IMR-90 (cell line): Measurements from ENCODE around the gene EEF1AKMT1. TPM values are rescaled to one million over a fixed set of nuclear protein-coding genes. Genes with fewer than 3 reads are reported as not detected.

Experiments used
- ATAC-seq: fragments of 200-7000 bp; cut with Tn5 transposase; 2 replicates; pipeline ENCODE4 v1.9.1; 2020; ENCODE audit warnings: low read depth, mild to moderate bottlenecking, moderate library complexity
- BruUV-seq: library from RNA; stranded (reverse); fragments of 400-500 nt; replicated peaks from 2 replicates; lab custom pipeline; 2021; lab: Mats Ljungman, UMichigan
- CTCF ChIA-PET: fragments of 300-600 bp; formaldehyde crosslinking; extraction: SDS; loops from one replicate; lab custom pipeline; 2021; ENCODE audit warnings: antibody characterized with exemption; lab: Yijun Ruan, JAX
- POLR2A ChIA-PET: fragments of 300-600 bp; sonication (Branson Sonifier 250); formaldehyde crosslinking; loops from one replicate; lab custom pipeline; 2022; ENCODE audit warnings: antibody characterized with exemption; ENCODE audit not compliant: unreplicated experiment; lab: Charles Lee
- DNase-seq: peaks from one replicate; pipeline ENCODE4 v3.0.0; 2013
- H2AFZ ChIP-seq: replicated peaks from 2 replicates; pipeline ENCODE3; 2013; ENCODE audit warnings: low read length, mild to moderate bottlenecking; ENCODE audit not compliant: poor library complexity
- H2AK5ac ChIP-seq: 2 replicates; pipeline ENCODE4 v1.6.1; 2013; ENCODE audit warnings: low read depth, low read length, inconsistent platforms
- H2AK9ac ChIP-seq: replicated peaks from 2 replicates; pipeline ENCODE3; 2013; ENCODE audit warnings: mild to moderate bottlenecking, low read depth, low read length, moderate library complexity; ENCODE audit not compliant: poor library complexity
- H2BK120ac ChIP-seq: 2 replicates; pipeline ENCODE4 v1.6.1; 2013; ENCODE audit warnings: low read depth, low read length, inconsistent platforms
- H2BK15ac ChIP-seq: 3 replicates; pipeline ENCODE4 v1.6.1; 2013; ENCODE audit warnings: low read depth, low read length, inconsistent platforms
- H2BK20ac ChIP-seq: 2 replicates; pipeline ENCODE4 v1.6.1; 2013; ENCODE audit warnings: low read depth, mild to moderate bottlenecking, inconsistent platforms, low read length, moderate library complexity
- H2BK5ac ChIP-seq: 2 replicates; pipeline ENCODE4 v1.6.1; 2013; ENCODE audit warnings: mild to moderate bottlenecking, low read depth, low read length, inconsistent platforms; ENCODE audit not compliant: poor library complexity, severe bottlenecking
- H3K14ac ChIP-seq: replicated peaks from 2 replicates; pipeline ENCODE4 v1.6.1; 2013; ENCODE audit warnings: low read depth, low read length, inconsistent platforms
- H3K18ac ChIP-seq: 2 replicates; pipeline ENCODE4 v1.6.1; 2013; ENCODE audit warnings: low read depth, low read length, control low read depth
- H3K23ac ChIP-seq: 2 replicates; pipeline ENCODE4 v1.6.1; 2013; ENCODE audit warnings: low read depth, low read length, inconsistent platforms
- H3K27ac ChIP-seq: 2 replicates; pipeline ENCODE4 v1.5.1; 2013; ENCODE audit warnings: mild to moderate bottlenecking, control low read depth, low read length; ENCODE audit not compliant: insufficient read depth
- H3K27me3 ChIP-seq: 2 replicates; pipeline ENCODE4 v1.6.1; 2013; ENCODE audit warnings: low read length; ENCODE audit not compliant: control insufficient read depth, insufficient read depth
- H3K36me3 ChIP-seq: 2 replicates; pipeline ENCODE4 v1.6.1; 2013; ENCODE audit warnings: low read length, mixed read lengths; ENCODE audit not compliant: control insufficient read depth, insufficient read depth
- H3K4ac ChIP-seq: 2 replicates; pipeline ENCODE4 v1.6.1; 2013; ENCODE audit warnings: low read depth, low read length, inconsistent platforms
- H3K4me1 ChIP-seq: 2 replicates; pipeline ENCODE4 v1.6.1; 2013; ENCODE audit warnings: low read length, mixed read lengths; ENCODE audit not compliant: control insufficient read depth, insufficient read depth
- H3K4me2 ChIP-seq: 2 replicates; pipeline ENCODE4 v1.6.1; 2013; ENCODE audit warnings: low read depth, mild to moderate bottlenecking, control low read depth, low read length, moderate library complexity
- H3K4me3 ChIP-seq: 2 replicates; pipeline ENCODE4 v1.5.1; 2013; ENCODE audit warnings: low read depth, mild to moderate bottlenecking, control low read depth, low read length, moderate library complexity; ENCODE audit not compliant: insufficient read depth
- H3K56ac ChIP-seq: 2 replicates; pipeline ENCODE4 v1.6.1; 2013; ENCODE audit warnings: low read length, inconsistent platforms; ENCODE audit not compliant: insufficient read depth; ENCODE audit errors: extremely low read depth
- H3K79me1 ChIP-seq, 2 experiments: 2 replicates each; pipeline ENCODE4 v1.6.1; 2013; ENCODE audit warnings: low read length in 2 of 2, inconsistent platforms in 1 of 2, low read depth in 1 of 2
- H3K9ac ChIP-seq: 2 replicates; pipeline ENCODE4 v1.6.1; 2013; ENCODE audit warnings: low read depth, low read length, control low read depth
- H3K9me1 ChIP-seq: 2 replicates; pipeline ENCODE4 v1.6.1; 2013; ENCODE audit warnings: low read length, inconsistent platforms; ENCODE audit not compliant: insufficient read depth
- H3K9me3 ChIP-seq: 2 replicates; pipeline ENCODE4 v1.6.1; 2013; ENCODE audit warnings: low read length; ENCODE audit not compliant: control insufficient read depth, insufficient read depth
- H4K20me1 ChIP-seq: 2 replicates; pipeline ENCODE4 v1.6.1; 2013; ENCODE audit warnings: low read length, inconsistent platforms; ENCODE audit not compliant: insufficient read depth
- H4K5ac ChIP-seq: 2 replicates; pipeline ENCODE4 v1.6.1; 2013; ENCODE audit warnings: mild to moderate bottlenecking, low read depth, low read length, control low read depth
- H4K8ac ChIP-seq, 2 experiments: 2 replicates each; pipeline ENCODE4 v1.6.1; 2013; ENCODE audit warnings: low read depth in 2 of 2, low read length in 2 of 2, control low read depth in 1 of 2, inconsistent platforms in 1 of 2
- H4K91ac ChIP-seq: 2 replicates; pipeline ENCODE4 v1.6.1; 2013; ENCODE audit warnings: low read depth, low read length, inconsistent platforms; ENCODE audit not compliant: insufficient read depth
- CEBPB ChIP-seq: IDR thresholded peaks from 2 replicates; pipeline ENCODE4 v1.6.1; 2012; ENCODE audit warnings: low read depth, low read length, improper control_type of control experiment
- CHD1 ChIP-seq: IDR thresholded peaks from 2 replicates; pipeline ENCODE4 v1.6.1; 2012; ENCODE audit warnings: low read depth, low read length, improper control_type of control experiment
- CTCF ChIP-seq: conservative IDR thresholded peaks from 2 replicates; pipeline ENCODE4 v1.5.1; 2012; ENCODE audit warnings: mild to moderate bottlenecking, low read depth, low read length, improper control_type of control experiment
- FOS ChIP-seq: fragments of 150-350 bp; IDR thresholded peaks from 2 replicates; pipeline ENCODE4 v1.6.1; 2016; ENCODE audit warnings: low read depth, low read length
- MAFK ChIP-seq: IDR thresholded peaks from 2 replicates; pipeline ENCODE4 v1.6.1; 2012; ENCODE audit warnings: low read depth, low read length, improper control_type of control experiment
- MAZ ChIP-seq: IDR thresholded peaks from 2 replicates; pipeline ENCODE4 v1.6.1; 2012; ENCODE audit warnings: low read depth, mild to moderate bottlenecking, low read length, improper control_type of control experiment, moderate library complexity, borderline replicate concordance
- MXI1 ChIP-seq: IDR thresholded peaks from 2 replicates; pipeline ENCODE4 v1.6.1; 2012; ENCODE audit warnings: low read depth, mild to moderate bottlenecking, low read length, moderate library complexity, borderline replicate concordance
- POLR2A ChIP-seq: IDR thresholded peaks from 2 replicates; pipeline ENCODE4 v1.6.1; 2012; ENCODE audit warnings: mild to moderate bottlenecking, low read depth, low read length
- RAD21 ChIP-seq: IDR thresholded peaks from 2 replicates; pipeline ENCODE4 v1.6.1; 2012; ENCODE audit warnings: low read length, improper control_type of control experiment
- RCOR1 ChIP-seq: IDR thresholded peaks from 2 replicates; pipeline ENCODE4 v1.6.1; 2012; ENCODE audit warnings: mild to moderate bottlenecking, low read length, improper control_type of control experiment; ENCODE audit not compliant: insufficient replicate concordance
- SMC3 ChIP-seq: fragments of 150-350 bp; IDR thresholded peaks from 2 replicates; pipeline ENCODE4 v1.6.1; 2016; ENCODE audit warnings: low read depth, mild to moderate bottlenecking, antibody characterized with exemption, low read length, moderate library complexity
- WGBS, 2 experiments: methylation state at CpG; one replicate each; pipeline versions ENCODE4 v1.1.5 to v1.1.7; 2013; ENCODE audit warnings: missing lambda C conversion rate in 2 of 2; ENCODE audit not compliant: insufficient read length in 1 of 2; ENCODE audit errors: extremely low coverage in 2 of 2; 5-methylcytosine and 5-hydroxymethylcytosine counted together
- dilution Hi-C: fragments of 300-500 bp; cut with HindIII; formaldehyde crosslinking; loops from one replicate; pipeline ENCODE4 v1.14.3; 2018; ENCODE audit warnings: low sequenced_read_pairs; ENCODE audit not compliant: unreplicated experiment
- in situ Hi-C: fragments of 300-500 bp; cut with MboI; formaldehyde crosslinking; loops from 3 replicates; pipeline ENCODE4 v1.14.3; 2019; ENCODE audit warnings: low sequenced_read_pairs, inconsistent platforms, mixed read lengths
- intact Hi-C: fragments of 100-400 bp; cut with micrococcal nuclease; formaldehyde crosslinking; loops from 2 replicates; pipeline ENCODE4 v1.10.0; 2022
- polyA plus RNA-seq, 3 experiments: library from polyadenylated mRNA; depleted of rRNA; stranded (reverse); fragments of >200 nt; gene quantifications; 2 replicates each; pipeline ENCODE4 v1.2.3, GENCODE V29; 2012; ENCODE audit warnings: low replicate concordance in 1 of 3
- total RNA-seq: library from RNA; depleted of rRNA; stranded (reverse); fragments of >200 nt; gene quantifications from 2 replicates; pipeline ENCODE4 v1.2.3, GENCODE V29; 2012
- TF ChIP-seq, protein P1 (sequence below): fragments of 150-350 bp; IDR thresholded peaks from 2 replicates; pipeline ENCODE4 v1.6.1; 2017; ENCODE audit warnings: mild to moderate bottlenecking, antibody characterized with exemption, low read length, low read depth
- TF ChIP-seq, protein P2 (sequence below): fragments of 150-350 bp; IDR thresholded peaks from 2 replicates; pipeline ENCODE4 v1.6.1; 2016; ENCODE audit warnings: low read depth, mild to moderate bottlenecking, low read length, moderate library complexity, borderline replicate concordance

Gene EEF1AKMT1
- total and polyA plus RNA-seq, 2 of the 4 experiments (the other 2 are of a cell fraction): 10.0 to 10.6 TPM

DNA sequence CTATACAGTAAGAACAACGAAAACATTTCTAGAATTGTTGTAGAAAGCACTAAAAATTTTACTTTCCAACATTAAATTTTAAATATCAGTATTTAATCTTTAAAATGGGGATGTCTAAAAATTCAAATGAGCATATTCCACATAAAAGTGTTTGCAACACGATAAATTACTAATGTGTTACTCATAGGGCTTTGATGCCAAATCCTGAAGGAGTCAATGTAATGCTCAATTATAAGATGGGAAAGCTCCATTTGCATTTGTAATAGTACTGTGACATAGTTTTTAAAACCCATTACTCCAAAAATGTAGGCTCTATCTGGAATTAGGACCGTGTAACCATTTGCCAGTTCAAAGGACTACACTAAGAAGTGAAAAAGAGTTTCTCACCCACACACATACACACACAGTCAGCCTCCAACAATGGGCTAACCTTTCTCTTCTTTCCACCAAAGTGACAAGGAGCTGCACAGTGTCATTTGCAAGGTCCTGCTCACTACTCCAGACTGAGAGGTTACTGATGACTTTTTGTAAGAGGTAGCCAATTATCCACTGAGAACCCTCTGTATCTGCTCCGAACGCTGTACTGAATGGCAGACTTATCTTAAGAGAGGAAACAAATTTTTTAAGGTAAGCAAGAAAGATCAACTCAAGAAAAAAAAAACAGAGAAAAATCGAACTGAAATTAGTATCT is 26.1 kb upstream of the EEF1AKMT1 start:
- Histone ChIP-seq H4K5ac (no peak overlapping the region), H3K27ac (no peak overlapping the region), H3K14ac (no peak overlapping the region), H2BK120ac (no peak overlapping the region), H3K36me3 (peaks cover 8% of the 10 kb centered on the region), H3K4ac (no peak overlapping the region), H4K20me1 (no peaks in the 10 kb centered on the region; the same call in 1 of the 2 replicates), H3K56ac (no peak overlapping the region), H4K91ac (no peak overlapping the region), H3K27me3 (no peaks in the 10 kb centered on the region), H3K23ac (no peak overlapping the region), H4K8ac (no peak overlapping the region), H2AFZ (no peak overlapping the region), H2BK15ac (no peak overlapping the region), H3K4me3 (no peak overlapping the region), H3K9ac (no peak overlapping the region), H3K9me1 (peaks cover 8% of the 10 kb centered on the region), H3K9me3 (no peaks in the 10 kb centered on the region), H3K4me1 (peaks cover 6% of the 10 kb centered on the region), H3K18ac (no peak overlapping the region), H2AK9ac (no peak overlapping the region), H3K4me2 (no peak overlapping the region), H3K79me1 (peaks cover 0 to 5% of the 10 kb centered on the region in 2 experiments; a peak in 3 of 4 replicates), H2BK20ac (no peak overlapping the region), H2BK5ac (no peak overlapping the region), H2AK5ac (no peak overlapping the region)
- WGBS, 2 experiments: no CpG with 5 or more reads among the region's 6 CpGs
- ATAC-seq (no peak), DNase-seq (peak; percentile 32)
- in situ Hi-C loops (no loop called here), dilution Hi-C loops (no loop called here), intact Hi-C loops (no loop called here)
- no peak for TF ChIP-seq CEBPB
- TF ChIP-seq POLR2A: no peak
- TF ChIP-seq FOS: no peak
- TF ChIP-seq MAZ: no peak
- TF ChIP-seq, protein P1, sequence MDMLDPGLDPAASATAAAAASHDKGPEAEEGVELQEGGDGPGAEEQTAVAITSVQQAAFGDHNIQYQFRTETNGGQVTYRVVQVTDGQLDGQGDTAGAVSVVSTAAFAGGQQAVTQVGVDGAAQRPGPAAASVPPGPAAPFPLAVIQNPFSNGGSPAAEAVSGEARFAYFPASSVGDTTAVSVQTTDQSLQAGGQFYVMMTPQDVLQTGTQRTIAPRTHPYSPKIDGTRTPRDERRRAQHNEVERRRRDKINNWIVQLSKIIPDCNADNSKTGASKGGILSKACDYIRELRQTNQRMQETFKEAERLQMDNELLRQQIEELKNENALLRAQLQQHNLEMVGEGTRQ: no peak
- no peak for TF ChIP-seq RCOR1
- no peak for TF ChIP-seq RAD21
- TF ChIP-seq MAFK: no peak
- TF ChIP-seq, protein P2, sequence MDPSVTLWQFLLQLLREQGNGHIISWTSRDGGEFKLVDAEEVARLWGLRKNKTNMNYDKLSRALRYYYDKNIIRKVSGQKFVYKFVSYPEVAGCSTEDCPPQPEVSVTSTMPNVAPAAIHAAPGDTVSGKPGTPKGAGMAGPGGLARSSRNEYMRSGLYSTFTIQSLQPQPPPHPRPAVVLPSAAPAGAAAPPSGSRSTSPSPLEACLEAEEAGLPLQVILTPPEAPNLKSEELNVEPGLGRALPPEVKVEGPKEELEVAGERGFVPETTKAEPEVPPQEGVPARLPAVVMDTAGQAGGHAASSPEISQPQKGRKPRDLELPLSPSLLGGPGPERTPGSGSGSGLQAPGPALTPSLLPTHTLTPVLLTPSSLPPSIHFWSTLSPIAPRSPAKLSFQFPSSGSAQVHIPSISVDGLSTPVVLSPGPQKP: no peak
- TF ChIP-seq MXI1: no peak
- TF ChIP-seq CTCF: no peak
- no peak for TF ChIP-seq CHD1
- TF ChIP-seq SMC3: no peak
- BruUV-seq: no TSS peak
- POLR2A ChIA-PET: no interaction called here
- CTCF ChIA-PET: no interaction called here
